DLD1 (cell line): ENCODE data around the gene PRKAR2B.

Experiments
- in situ Hi-C: cut with HindIII; loops from 2 replicates; pipeline ENCODE4 v1.10.0; 2017; ENCODE audit warnings: low sequenced_read_pairs

PRKAR2B gene

GRCh38 chr7:107173691-107174406 is 129.3 kb downstream of the PRKAR2B start:
- in situ Hi-C loops, result no loop called here

DNA sequence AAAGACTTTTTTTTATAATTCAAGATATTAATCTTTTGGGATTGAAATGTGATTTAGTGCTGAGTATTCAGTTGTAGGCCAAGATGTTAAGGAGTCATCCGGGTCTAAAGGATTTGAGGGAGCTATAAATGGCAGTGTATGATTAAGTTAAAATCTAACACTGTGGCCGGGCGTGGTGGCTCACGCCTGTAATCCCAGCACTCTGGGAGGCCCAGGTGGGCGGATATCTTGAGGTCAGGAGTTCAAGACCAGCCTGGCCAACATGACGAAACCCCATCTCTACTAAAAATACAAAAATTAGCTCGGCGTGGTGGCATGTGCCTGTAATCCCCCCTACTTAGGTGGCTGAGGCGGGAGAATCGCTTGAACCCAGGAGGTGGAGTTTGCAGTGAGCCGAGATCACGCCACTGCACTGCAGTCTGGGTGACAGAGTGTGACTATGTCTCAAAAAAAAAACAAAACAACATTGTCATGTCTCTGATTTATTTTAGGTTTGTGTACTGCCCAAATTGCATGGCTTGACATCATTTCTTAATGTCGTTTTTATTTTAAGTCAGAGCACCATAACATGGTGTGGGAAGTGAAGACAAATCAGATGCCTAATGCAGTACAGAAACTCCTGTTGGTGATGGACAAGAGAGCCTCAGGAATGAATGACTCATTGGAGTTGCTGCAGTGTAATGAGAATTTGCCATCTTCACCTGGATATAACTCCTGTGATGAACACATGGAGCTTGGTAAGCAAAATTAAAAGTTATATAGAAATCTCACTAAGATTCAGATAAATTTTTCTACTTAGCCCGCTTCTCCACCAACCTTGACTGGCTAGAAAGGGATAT is 135.0 kb downstream of the PRKAR2B start:
- in situ Hi-C loops, result no loop called here

DNA sequence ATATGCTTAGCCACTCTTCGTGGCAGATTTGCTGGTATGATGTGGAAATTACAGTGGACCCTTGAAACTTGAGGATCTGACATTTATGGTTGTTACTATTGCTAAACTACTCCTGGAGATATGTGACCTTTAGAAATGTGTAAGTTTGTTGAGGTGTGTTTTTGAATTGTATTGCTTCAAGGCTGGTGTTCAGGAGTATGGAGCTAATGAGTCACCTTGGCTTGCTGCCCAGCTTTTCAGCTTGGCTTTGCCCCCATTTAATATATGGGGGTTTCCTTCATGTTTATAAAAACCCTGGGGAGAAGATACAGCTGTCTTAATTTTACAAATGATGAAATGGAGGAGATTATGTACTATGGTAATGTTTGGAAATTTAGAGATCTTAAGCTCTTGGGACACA is 135.9 kb downstream of the PRKAR2B start:
- in situ Hi-C loops, result no loop called here

- in situ Hi-C loops, result no loop called here
These were observed 136.7 kb downstream of the PRKAR2B start for GRCh38 chr7:107181172-107181571.

- in situ Hi-C loops, result no loop called here
These were observed 141.2 kb downstream of the PRKAR2B start for GRCh38 chr7:107185716-107186115.

DNA sequence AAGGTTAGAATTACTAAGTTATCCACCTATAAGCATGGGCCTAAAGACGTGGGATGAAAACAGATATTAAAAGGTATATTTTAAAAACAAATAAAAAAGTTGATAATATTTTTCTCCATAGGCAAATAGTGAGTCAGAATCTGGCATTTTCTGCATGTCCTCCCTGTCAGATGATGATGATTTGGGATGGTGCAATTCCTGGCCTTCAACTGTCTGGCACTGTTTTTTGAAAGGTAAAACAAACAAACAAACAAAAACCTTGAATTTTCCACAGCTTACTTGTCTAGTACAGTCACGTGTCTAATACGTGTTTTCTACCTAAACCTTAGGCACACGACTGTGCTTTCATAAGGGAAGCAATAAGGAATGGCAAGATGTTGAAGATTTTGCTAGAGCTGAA is 141.7 kb downstream of the PRKAR2B start:
- in situ Hi-C loops, result no loop called here

DNA sequence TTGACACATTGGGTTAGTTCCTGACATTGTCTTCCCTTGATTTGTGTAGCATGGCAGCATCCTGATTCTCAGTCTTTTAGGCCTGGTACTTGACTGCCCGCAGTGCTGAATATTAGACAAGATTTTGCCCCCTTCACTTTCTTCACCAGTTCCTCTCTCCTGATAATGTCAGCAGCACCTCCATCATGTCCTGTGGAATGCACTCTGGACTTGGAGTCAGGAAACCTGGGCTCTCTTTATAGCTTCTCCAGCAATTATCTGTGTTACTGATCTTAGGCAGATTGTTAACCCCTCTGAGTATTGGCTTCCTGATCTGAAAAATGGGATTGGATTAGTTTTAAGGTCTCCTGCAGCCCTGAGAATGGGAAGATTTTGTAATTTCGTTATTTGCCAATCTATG is 143.3 kb downstream of the PRKAR2B start:
- in situ Hi-C loops, result no loop called here

GRCh38 chr7:107190090-107190489 is 145.6 kb downstream of the PRKAR2B start:
- in situ Hi-C loops, result no loop called here

- in situ Hi-C loops, result no loop called here
These were observed 149.5 kb downstream of the PRKAR2B start for GRCh38 chr7:107194052-107194451.

DNA sequence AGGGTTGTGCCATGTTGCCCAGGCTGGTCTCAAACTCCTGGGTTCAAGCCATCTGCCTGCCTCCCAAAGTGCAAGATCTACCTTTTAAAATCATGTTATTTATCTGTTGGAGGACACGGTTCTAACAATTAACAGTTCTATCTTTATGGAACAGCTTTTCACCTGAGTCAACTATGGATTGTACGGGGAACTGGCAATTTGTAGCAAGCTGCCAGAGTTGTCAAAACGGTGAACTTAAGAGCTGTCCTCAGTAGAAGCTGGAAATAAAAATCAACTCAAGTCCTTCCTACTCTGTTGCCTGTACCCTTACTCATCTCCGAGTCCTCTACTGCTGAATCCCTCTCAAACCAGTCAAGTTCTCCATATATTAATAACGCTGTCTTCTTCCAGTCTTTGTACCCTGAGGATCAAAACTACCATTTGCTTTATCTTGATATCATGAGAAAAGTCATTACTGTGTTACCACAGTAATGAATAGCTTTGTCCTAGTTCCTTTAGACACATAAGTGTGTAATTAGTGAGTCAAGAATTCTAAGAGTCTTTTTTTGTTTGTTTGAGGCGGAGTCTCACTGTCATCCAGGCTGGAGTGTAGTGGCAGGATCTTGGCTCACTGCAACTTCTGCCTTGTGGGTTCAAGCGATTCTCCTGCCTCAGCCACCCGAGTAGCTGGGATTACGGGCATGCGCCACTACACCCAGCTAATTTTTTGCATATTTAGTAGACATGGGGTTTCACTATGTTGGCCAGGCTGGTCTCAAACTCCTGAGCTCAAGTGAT is 152.5 kb downstream of the PRKAR2B start:
- in situ Hi-C loops, result no loop called here

DNA sequence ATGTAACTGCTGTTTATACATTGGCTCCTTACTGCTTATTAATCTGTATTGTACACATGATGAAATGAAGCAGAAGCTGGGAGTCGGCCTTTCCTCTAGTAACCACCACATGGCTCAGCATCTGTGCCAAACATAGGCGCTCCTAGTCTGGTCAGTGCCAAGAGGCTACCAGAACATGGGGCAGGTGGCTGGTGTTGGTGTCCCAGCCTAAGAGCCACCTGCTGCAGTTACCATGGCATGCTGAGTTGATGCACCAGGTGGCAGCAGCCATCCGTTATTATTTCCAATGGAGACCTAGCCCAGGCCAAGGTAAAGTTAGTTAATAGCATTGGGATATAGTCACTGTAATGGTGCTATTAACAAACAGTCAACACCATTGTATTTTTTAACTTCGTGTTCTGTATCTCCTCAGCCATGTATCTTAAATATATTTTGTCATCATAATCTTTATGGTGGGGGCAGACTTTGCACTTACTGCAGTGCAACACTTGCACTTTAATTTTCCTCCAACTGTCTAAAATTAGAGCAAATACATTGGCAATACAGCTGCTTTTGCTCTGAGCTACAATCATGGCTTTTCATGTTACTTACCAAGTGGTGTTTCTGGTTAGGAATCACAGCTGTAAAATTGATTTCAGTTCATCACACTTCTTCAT is 157.4 kb downstream of the PRKAR2B start:
- in situ Hi-C loops, result no loop called here

DNA sequence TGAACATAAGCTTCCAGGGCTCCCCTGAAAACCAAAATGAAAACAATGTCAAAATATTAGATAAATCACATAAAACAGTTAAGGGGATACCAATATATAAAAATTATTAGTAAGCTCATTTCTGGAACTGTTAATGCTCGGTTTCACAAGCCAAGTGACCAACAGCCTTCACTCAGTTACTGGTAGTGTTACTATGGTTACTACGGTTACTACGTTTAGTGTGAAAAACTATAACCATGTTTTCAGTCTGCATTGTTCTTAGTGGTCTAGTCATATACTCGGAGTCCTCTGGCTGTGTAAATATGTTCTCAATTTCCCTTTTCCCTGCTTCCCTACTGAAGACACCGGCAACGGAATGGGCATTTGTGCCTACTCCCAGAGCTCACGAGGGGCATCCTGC is 159.1 kb downstream of the PRKAR2B start:
- in situ Hi-C loops, result no loop called here

DNA sequence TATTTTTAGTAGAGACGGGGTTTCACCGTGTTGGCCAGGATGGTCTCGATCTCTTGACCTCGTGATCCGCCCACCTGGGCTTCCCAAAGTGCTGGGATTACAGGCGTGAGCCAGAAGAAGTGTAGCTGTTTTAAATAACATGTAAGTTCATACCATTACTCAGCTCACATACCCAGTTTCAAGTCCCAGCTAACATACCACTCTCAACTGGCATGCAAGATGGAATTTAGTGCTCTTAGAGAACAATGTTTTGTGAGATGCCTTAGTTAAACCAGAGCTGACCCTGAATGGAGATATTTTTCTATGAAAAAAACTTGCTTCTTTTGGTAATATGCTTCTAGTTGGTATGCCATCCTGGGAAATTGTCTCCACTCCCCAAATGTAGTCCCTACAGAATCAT is 161.6 kb downstream of the PRKAR2B start:
- in situ Hi-C loops, result no loop called here

- in situ Hi-C loops, result no loop called here
These were observed 162.2 kb downstream of the PRKAR2B start for GRCh38 chr7:107206706-107207105.

- in situ Hi-C loops, result no loop called here
These were observed 163.0 kb downstream of the PRKAR2B start for GRCh38 chr7:107207459-107207858.

DNA sequence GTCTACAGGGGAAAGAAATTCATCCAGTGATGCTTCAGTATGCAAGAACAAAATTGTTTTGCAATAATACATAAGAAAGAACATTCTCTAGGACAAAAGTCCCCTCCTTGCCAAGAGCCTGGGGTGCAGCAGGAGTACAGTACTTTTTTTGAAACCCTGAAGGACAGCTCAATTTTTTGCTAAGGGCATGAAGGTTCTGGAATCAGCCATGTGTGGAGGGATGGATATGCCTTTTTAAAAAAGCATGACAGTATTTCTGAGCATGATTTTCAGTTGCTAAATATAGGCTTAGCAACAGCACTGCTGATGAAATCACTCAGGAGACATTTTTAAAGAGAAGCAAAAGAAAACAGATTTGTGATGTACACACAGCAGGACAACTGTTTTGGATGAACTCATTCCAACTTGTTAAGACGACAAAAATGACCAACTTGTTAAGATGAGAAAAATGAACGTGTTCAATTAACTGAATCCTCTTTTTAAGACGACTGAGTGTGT is 163.6 kb downstream of the PRKAR2B start:
- in situ Hi-C loops, result no loop called here

DNA sequence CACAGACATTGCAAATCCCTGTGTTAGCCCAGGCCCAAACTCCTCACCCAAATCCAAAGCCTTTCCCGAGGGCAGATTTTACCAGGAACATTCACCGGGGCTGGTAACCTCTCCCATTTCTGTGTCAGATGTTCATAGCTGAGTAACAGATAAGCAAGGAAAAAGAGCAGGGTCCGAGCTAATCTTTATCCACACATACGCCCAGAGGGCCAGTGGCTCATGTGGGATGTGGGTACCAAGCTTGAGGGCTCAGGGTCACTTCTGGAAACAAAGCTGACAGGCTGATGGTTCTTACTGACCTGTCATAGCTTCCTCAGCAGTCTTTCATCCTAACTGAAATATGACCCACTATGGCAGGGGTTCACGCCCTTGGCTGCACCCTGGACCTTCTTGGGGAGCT is 164.1 kb downstream of the PRKAR2B start:
- in situ Hi-C loops, result no loop called here

DNA sequence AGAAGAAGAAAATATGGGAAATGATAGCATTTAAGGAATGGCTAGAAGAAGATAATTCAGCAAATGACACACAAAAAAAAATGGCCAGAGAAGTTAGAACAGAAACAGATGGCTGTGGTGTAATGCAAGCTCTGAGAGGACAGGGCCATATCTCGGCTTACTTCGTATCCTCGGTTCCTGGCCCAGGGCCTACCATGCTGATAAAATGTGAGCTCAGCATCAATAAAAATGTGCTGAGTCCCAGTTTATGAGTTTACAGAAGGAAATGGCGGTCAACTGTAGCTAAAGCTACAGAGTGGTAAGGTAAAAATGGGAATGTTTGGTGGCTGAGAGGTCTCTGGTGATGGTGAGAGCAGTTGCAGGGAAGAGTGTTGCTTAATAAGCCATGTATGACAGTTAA is 165.1 kb downstream of the PRKAR2B start:
- in situ Hi-C loops, result no loop called here

DNA sequence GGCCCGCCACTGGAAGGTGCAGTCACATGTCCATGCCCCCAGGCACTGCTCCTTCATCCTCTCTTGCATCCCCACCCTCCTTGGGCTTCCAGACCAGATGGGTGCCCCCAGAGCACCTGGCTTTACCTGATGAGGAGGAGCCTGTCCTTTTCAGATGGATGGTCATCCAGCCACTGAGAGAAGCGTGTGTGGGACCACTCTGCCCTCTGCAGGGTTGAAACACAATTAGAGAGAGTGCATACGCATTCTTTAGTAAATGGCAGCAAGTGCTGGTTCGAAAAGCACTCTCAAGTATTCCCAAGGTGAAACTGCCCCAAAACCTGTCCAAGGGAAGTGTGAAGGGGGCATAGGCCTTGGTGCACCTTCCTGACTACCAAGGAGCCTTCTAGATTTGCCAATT is 165.9 kb downstream of the PRKAR2B start:
- in situ Hi-C loops, result no loop called here
